GM13977 (cell line): ENCODE measurements around the gene LRP1B.

ENCODE experiments used
- DNase-seq: peaks from one replicate; pipeline ENCODE4 v3.0.0; 2012; ENCODE audit warnings: low spot score
- CTCF ChIP-seq: IDR thresholded peaks from 2 replicates; pipeline ENCODE4 v1.5.1; 2012; ENCODE audit warnings: mild to moderate bottlenecking, control low read depth; ENCODE audit not compliant: insufficient read depth; ENCODE audit errors: extremely low read depth, missing control alignments
- in situ Hi-C: fragments of 300-500 bp; cut with MboI; formaldehyde crosslinking; loops from one replicate; pipeline ENCODE4 v1.12.0; 2022; ENCODE audit warnings: low sequenced_read_pairs, low pct_unique_long_range_greater_than_20kb, mixed read lengths, inconsistent platforms; ENCODE audit not compliant: unreplicated experiment

Gene LRP1B

GRCh38 chr2:140234116-140234515 is 1896.7 kb downstream of the LRP1B start:
- DNase-seq = no peak
- no peak for TF ChIP-seq CTCF
- in situ Hi-C loops = no loop called here

- no peak for DNase-seq
- TF ChIP-seq CTCF = no peak
- in situ Hi-C loops = no loop called here
Measured at GRCh38 chr2:140210963-140211362, 1919.9 kb downstream of the LRP1B start.

GRCh38 chr2:140205093-140205492 is 1925.7 kb downstream of the LRP1B start:
- no peak for TF ChIP-seq CTCF
- in situ Hi-C loops = no loop called here
- DNase-seq = no peak

GRCh38 chr2:140203347-140203746 is 1927.5 kb downstream of the LRP1B start:
- DNase-seq = no peak
- in situ Hi-C loops = no loop called here
- no peak for TF ChIP-seq CTCF

GRCh38 chr2:140201572-140201971 is 1929.2 kb downstream of the LRP1B start:
- in situ Hi-C loops = no loop called here
- no peak for DNase-seq
- no peak for TF ChIP-seq CTCF

- DNase-seq = no peak
- in situ Hi-C loops = no loop called here
- no peak for TF ChIP-seq CTCF
Measured at GRCh38 chr2:140200764-140201163, 1930.1 kb downstream of the LRP1B start.

GRCh38 chr2:140200307-140200706 is 1930.5 kb downstream of the LRP1B start:
- no peak for TF ChIP-seq CTCF
- no peak for DNase-seq
- in situ Hi-C loops = no loop called here
